ENCODE data around the gene ACTMAP. TPM values are rescaled to one million over a fixed set of nuclear protein-coding genes. Genes with fewer than 3 reads are reported as not detected.
"Not testable (repeated sequence)": the region's sequence is repeated elsewhere in the genome, so short reads cannot be mapped to it uniquely, and the experiment has no call there.

Gene ACTMAP
- total and polyA plus RNA-seq, 4 donors: 1.6 to 16.3 (median 6.2) TPM

DNA sequence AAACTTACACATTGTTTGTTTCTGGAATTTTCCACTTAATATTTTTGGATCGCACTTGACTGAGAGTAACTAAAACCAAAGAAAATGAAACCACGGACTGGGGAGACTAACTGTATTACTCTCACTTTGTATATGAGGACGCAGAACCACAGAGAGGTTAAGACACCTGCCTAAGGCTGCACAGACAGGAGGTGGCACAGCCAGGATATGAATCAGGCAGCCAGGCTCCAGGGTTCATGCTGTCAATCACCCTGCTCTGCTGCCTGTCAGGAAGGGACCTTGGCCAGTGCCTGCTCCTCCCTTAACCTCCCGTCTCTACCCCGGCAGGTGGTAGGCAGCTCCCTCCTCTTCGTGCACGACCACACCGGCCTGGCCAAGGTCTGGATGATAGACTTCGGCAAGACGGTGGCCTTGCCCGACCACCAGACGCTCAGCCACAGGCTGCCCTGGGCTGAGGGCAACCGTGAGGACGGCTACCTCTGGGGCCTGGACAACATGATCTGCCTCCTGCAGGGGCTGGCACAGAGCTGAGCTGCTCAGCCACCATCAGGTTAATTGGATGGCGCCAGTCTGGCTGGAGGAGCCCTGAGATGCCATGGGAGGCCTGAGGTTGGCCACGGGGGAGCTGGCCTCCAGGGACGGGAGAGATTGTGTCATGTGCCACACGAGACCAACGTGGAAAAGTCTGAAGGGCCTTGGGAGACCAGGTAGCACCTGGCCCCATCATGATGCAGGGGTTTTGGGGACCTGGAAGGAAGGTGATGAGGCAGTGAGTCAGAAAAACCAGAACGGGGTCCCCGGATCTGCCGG, 11.0 kb downstream of the ACTMAP start:
- peaks cover 15% of the 10 kb centered on the region for H3K4me1 ChIP-seq (ENCODE audit: control insufficient read depth, insufficient read depth, low read length)
- no peak for DNase-seq (ENCODE audit: low read depth in 4 of 6, low spot score in 6 of 6)
- no peaks in the 10 kb centered on the region for H3K9me3 ChIP-seq (ENCODE audit: control insufficient read depth, insufficient read depth, low read length)
- no peak overlapping the region for H3K27ac ChIP-seq (ENCODE audit: low read depth, low read length)
- 92% methylated on average over 21 of the region's 22 CpGs for WGBS (ENCODE audit: insufficient coverage)
- H3K4me3 ChIP-seq (ENCODE audit: low read depth, low read length): no peak overlapping the region
- H3K36me3 ChIP-seq (ENCODE audit: control insufficient read depth, insufficient read depth, low read length): peaks cover 73% of the 10 kb centered on the region
- no peaks in the 10 kb centered on the region for H3K27me3 ChIP-seq (ENCODE audit: control insufficient read depth, insufficient read depth, low read length)

DNA sequence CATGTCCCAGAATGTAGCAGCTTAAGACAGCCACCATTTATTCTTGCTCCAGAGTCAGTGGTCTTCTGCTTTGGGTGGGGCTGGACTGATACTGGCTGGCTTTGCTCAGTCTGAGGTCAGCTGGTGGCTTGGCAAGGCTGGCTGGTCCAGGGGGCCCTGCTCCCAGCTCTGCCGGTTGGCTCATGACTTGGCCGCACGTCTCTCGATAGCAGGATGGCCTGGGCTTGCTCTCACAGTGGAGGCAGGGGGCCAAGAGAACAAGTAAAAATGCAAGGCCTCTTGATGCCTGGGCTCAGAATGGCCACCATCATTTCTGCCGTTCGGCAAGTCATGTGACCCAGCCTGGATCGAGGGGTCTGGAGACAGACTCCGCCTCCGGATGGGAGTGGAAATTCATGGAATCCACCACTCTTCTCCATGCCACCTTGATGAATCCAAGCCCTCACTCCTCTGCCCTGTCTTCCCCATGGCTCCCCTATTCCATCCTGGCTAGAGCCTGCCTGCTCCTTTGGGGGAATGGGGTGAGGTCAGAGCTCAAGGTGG, 13.1 kb downstream of the ACTMAP start:
- Histone ChIP-seq H3K36me3 (ENCODE audit: control insufficient read depth, insufficient read depth, low read length) (peaks cover 70% of the 10 kb centered on the region), H3K27ac (ENCODE audit: low read depth, low read length) (no peak overlapping the region), H3K9me3 (ENCODE audit: control insufficient read depth, insufficient read depth, low read length) (no peaks in the 10 kb centered on the region), H3K27me3 (ENCODE audit: control insufficient read depth, insufficient read depth, low read length) (no peaks in the 10 kb centered on the region), H3K4me3 (ENCODE audit: low read depth, low read length) (no peak overlapping the region), H3K4me1 (ENCODE audit: control insufficient read depth, insufficient read depth, low read length) (peaks cover 15% of the 10 kb centered on the region)
- 78% methylated on average over 7 of the region's 9 CpGs for WGBS (ENCODE audit: insufficient coverage)
- no peak for DNase-seq (ENCODE audit: low read depth in 4 of 6, low spot score in 6 of 6)

DNA sequence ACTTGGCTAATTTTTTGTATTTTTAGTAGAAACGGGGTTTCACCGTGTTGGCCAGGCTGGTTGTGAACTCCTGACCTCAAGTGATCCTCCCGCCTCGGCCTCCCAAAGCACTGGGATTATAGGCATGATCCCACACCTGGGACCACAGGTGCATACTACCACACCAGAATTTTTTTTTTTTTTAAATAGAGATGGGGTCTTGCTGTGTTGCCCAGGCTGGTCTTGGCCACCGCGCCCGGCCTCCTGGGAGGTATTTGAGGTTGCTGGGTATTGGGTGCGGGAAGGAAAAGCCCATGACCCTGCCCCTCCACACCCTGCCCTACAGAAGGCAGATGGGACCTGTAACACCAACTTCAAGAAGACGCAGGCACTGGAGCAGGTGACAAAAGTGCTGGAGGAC, 13.6 kb downstream of the ACTMAP start:
- peaks cover 74% of the 10 kb centered on the region for H3K36me3 ChIP-seq (ENCODE audit: control insufficient read depth, insufficient read depth, low read length)
- 100% methylated on average over 4 of the region's 9 CpGs for WGBS (ENCODE audit: insufficient coverage)
- no peak for DNase-seq (ENCODE audit: low read depth in 4 of 6, low spot score in 6 of 6)
- H3K4me1 ChIP-seq (ENCODE audit: control insufficient read depth, insufficient read depth, low read length): peaks cover 15% of the 10 kb centered on the region
- H3K4me3 ChIP-seq (ENCODE audit: low read depth, low read length): no peak overlapping the region
- no peaks in the 10 kb centered on the region for H3K9me3 ChIP-seq (ENCODE audit: control insufficient read depth, insufficient read depth, low read length)
- H3K27ac ChIP-seq (ENCODE audit: low read depth, low read length): no peak overlapping the region
- H3K27me3 ChIP-seq (ENCODE audit: control insufficient read depth, insufficient read depth, low read length): no peaks in the 10 kb centered on the region

DNA sequence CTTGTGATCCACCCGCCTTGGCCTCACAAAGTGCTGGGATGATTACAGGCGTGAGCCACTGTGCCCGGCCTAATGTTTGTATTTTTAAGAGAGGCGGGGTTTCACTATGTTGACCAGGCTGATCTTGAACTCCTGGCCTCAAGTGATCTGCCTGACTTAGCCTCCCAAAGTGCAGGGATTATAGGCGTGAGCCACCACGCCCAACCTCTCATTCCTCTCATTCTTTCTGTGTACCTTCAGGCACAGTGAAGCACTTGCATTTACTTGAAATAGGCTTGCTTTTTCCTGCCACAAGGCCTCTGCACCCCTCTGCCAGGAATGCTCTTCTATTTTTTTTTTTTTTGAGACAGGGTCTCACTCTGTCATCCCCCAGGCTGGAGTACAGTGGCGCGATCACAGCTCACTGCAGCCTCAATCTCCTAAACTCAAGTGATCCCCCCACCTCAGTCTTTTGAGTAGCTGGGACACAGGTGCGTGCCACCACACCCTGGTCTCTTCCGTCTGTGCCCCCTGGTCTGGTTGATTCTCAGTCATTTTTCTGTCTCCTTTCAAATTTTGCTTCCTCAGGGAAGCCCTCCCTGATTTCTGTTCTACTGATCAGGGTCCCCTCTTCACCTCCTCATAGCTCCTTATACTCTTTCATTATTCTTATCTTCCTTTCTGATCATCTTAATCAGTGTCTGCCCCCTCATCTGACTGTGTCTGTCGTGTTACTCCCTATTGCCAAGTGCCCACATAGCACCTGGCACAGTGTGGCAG, 15.1 kb downstream of the ACTMAP start:
- Histone ChIP-seq H3K27ac (ENCODE audit: low read depth, low read length) (no peak overlapping the region), H3K9me3 (ENCODE audit: control insufficient read depth, insufficient read depth, low read length) (no peaks in the 10 kb centered on the region)

DNA sequence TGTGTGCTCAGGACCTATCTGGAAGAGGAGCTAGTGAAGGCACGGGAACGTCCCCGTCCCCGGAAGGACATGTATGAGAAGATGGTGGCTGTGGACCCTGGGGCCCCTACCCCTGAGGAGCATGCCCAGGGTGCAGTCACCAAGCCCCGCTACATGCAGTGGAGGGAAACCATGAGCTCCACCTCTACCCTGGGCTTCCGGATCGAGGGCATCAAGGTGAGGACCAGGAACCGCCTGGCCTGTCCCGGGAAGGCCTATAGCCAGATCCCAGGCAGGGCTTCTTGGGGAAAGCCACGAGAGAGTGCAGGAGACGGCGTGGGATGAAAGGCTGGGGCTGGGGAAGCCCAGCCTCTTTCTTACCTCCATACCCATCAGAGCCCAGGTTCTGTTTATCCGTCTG, 17.1 kb downstream of the ACTMAP start:
- H3K4me1 ChIP-seq (ENCODE audit: control insufficient read depth, insufficient read depth, low read length): no peaks in the 10 kb centered on the region
- no peaks in the 10 kb centered on the region for H3K9me3 ChIP-seq (ENCODE audit: control insufficient read depth, insufficient read depth, low read length)
- DNase-seq (ENCODE audit: low read depth in 4 of 6, low spot score in 6 of 6): no peak
- peaks cover 86% of the 10 kb centered on the region for H3K36me3 ChIP-seq (ENCODE audit: control insufficient read depth, insufficient read depth, low read length)
- H3K4me3 ChIP-seq (ENCODE audit: low read depth, low read length): no peak overlapping the region
- no peaks in the 10 kb centered on the region for H3K27me3 ChIP-seq (ENCODE audit: control insufficient read depth, insufficient read depth, low read length)
- 94% methylated on average over 13 of the region's 13 CpGs for WGBS (ENCODE audit: insufficient coverage)
- H3K27ac ChIP-seq (ENCODE audit: low read depth, low read length): no peak overlapping the region

More for the DNA sequence above, 15.1 kb downstream of the ACTMAP start:
- 95% methylated on average over 11 of the region's 11 CpGs for WGBS (ENCODE audit: insufficient coverage)
- no peak for DNase-seq (ENCODE audit: low read depth in 4 of 6, low spot score in 6 of 6)
- no peak overlapping the region for H3K4me3 ChIP-seq (ENCODE audit: low read depth, low read length)
- H3K36me3 ChIP-seq (ENCODE audit: control insufficient read depth, insufficient read depth, low read length): peaks cover 82% of the 10 kb centered on the region
- H3K27me3 ChIP-seq (ENCODE audit: control insufficient read depth, insufficient read depth, low read length): no peaks in the 10 kb centered on the region
- peaks cover 6% of the 10 kb centered on the region for H3K4me1 ChIP-seq (ENCODE audit: control insufficient read depth, insufficient read depth, low read length)

DNA sequence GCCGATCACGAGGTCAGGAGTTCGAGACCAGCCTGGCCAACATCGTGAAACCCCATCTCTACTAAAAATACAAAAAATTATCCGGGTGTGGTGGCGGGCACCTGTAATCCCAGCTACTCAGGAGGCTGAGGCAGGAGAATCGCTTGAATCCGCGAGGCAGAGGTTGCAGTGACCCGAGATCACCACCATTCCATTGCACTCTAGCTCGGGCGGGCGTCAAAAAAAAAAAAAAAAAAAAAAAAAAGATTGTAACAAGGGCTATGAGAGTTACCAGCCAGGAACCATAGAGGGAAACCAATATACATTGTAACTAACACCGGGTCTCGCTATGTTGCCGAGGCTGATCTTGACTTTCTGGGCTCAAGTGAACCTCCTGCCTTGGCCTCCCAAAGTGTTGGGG, 18.0 kb downstream of the ACTMAP start:
- not testable (repeated sequence) for H3K4me3 ChIP-seq (ENCODE audit: low read depth, low read length); H3K4me1 ChIP-seq (ENCODE audit: control insufficient read depth, insufficient read depth, low read length); H3K27ac ChIP-seq (ENCODE audit: low read depth, low read length); H3K9me3 ChIP-seq (ENCODE audit: control insufficient read depth, insufficient read depth, low read length); DNase-seq (ENCODE audit: low read depth in 4 of 6, low spot score in 6 of 6); H3K27me3 ChIP-seq (ENCODE audit: control insufficient read depth, insufficient read depth, low read length)
- peaks cover 86% of the 10 kb centered on the region for H3K36me3 ChIP-seq (ENCODE audit: control insufficient read depth, insufficient read depth, low read length)
- WGBS (ENCODE audit: insufficient coverage): 95% methylated on average over 6 of the region's 16 CpGs

DNA sequence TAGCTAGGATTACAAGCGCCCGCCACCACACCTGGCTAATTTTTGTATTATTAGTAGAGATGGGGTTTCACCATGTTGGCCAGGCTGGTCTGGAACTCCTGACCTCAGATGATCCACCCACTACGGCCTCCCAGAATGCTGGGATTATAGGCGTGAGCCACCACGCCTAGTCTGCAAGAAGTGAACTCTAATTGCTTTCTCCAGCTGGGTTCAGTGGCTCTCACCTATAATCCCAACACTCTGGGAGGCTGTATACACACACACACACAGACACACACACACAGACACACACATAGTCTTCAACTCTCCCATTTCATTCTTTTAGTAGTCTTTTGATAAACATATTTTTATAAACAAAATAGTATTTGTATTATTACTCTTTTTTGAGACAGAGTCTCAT, 20.2 kb downstream of the ACTMAP start:
- 88% methylated on average over 3 of the region's 5 CpGs for WGBS (ENCODE audit: insufficient coverage)
- H3K27me3 ChIP-seq (ENCODE audit: control insufficient read depth, insufficient read depth, low read length): not testable (repeated sequence)

DNA sequence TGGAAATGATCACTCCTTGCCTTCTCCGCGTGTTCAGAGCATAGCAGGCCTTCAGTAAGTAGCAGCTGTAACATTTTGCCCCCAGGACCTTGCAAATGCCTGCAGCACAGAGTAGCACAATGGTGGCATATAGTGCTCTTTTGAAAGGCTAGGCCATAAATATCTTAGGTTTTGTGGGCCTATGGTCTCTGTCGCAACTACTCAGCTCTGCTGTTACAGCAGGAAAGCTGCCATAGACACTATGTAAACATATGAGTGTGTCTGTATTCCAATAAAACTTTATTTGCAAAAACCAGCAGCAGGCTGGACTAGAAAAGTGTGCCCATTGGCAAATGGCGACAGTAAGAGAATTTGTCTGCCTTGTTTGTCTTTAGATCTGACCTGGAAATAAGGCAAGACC, 24.0 kb downstream of the ACTMAP start:
- no peak for DNase-seq (ENCODE audit: low read depth in 4 of 6, low spot score in 6 of 6)
- Histone ChIP-seq H3K36me3 (ENCODE audit: control insufficient read depth, insufficient read depth, low read length) (peaks cover 66% of the 10 kb centered on the region), H3K27me3 (ENCODE audit: control insufficient read depth, insufficient read depth, low read length) (no peaks in the 10 kb centered on the region), H3K27ac (ENCODE audit: low read depth, low read length) (no peak overlapping the region), H3K4me1 (ENCODE audit: control insufficient read depth, insufficient read depth, low read length) (peaks cover 5% of the 10 kb centered on the region), H3K9me3 (ENCODE audit: control insufficient read depth, insufficient read depth, low read length) (no peaks in the 10 kb centered on the region), H3K4me3 (ENCODE audit: low read depth, low read length) (no peak overlapping the region)
- WGBS (ENCODE audit: insufficient coverage): 80% methylated on average over 1 of the region's 4 CpGs

More for the DNA sequence above, 20.2 kb downstream of the ACTMAP start:
- H3K9me3 ChIP-seq (ENCODE audit: control insufficient read depth, insufficient read depth, low read length); DNase-seq (ENCODE audit: low read depth in 4 of 6, low spot score in 6 of 6); H3K4me1 ChIP-seq (ENCODE audit: control insufficient read depth, insufficient read depth, low read length); H3K27ac ChIP-seq (ENCODE audit: low read depth, low read length); H3K4me3 ChIP-seq (ENCODE audit: low read depth, low read length): not testable (repeated sequence)
- H3K36me3 ChIP-seq (ENCODE audit: control insufficient read depth, insufficient read depth, low read length): peaks cover 83% of the 10 kb centered on the region

DNA sequence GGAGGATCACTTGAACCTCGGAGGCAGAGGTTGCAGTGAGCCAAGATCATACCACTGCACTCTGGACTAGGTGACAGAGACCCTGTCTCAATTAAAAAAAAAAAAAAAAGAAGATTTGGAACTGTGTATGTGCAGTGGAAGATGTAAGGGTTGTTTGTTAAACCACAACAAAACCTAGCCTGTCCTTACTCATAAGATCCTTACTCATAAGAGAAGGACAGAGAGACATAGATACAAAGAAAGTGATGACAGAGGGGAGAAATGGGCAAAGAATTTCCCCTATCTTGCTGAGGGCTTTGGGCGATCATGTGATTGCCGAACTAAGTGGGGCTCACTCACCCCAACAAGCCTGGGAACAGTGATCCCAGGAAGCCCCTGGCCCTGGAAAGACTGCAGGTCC, 25.4 kb downstream of the ACTMAP start:
- peaks cover 56% of the 10 kb centered on the region for H3K36me3 ChIP-seq (ENCODE audit: control insufficient read depth, insufficient read depth, low read length)
- DNase-seq (ENCODE audit: low read depth in 4 of 6, low spot score in 6 of 6): no peak
- no peak overlapping the region for H3K4me3 ChIP-seq (ENCODE audit: low read depth, low read length)
- 94% methylated on average over 2 of the region's 3 CpGs for WGBS (ENCODE audit: insufficient coverage)
- H3K4me1 ChIP-seq (ENCODE audit: control insufficient read depth, insufficient read depth, low read length): peaks cover 10% of the 10 kb centered on the region
- H3K9me3 ChIP-seq (ENCODE audit: control insufficient read depth, insufficient read depth, low read length): no peaks in the 10 kb centered on the region
- H3K27ac ChIP-seq (ENCODE audit: low read depth, low read length): no peak overlapping the region
- H3K27me3 ChIP-seq (ENCODE audit: control insufficient read depth, insufficient read depth, low read length): no peaks in the 10 kb centered on the region

Data from spinal cord (tissue), 10 donors.